ENCODE measurements around the gene SIGLEC9.

SIGLEC9 gene

GRCh38 chr19:51124729-51125128, at the start of gene SIGLEC9:
SIGLEC9 (plus strand) TSS chr19:51124906; CDS start chr19:51124975, 69 bp downstream.
- no peak for DNase-seq (ENCODE audit: low read depth)

- DNase-seq (ENCODE audit: low read depth): no peak
Measured at GRCh38 chr19:51075998-51076397, 48.7 kb upstream of the SIGLEC9 start.

GRCh38 chr19:51076631-51077213, 48.0 kb upstream of the SIGLEC9 start:
- DNase-seq (ENCODE audit: low read depth): no peak

GRCh38 chr19:51078104-51078503, 46.6 kb upstream of the SIGLEC9 start:
- no peak for DNase-seq (ENCODE audit: low read depth)

GRCh38 chr19:51078731-51079130, 46.0 kb upstream of the SIGLEC9 start:
- no peak for DNase-seq (ENCODE audit: low read depth)

GRCh38 chr19:51079481-51080110, 45.1 kb upstream of the SIGLEC9 start:
- no peak for DNase-seq (ENCODE audit: low read depth)

GRCh38 chr19:51081476-51081875, 43.2 kb upstream of the SIGLEC9 start:
- DNase-seq (ENCODE audit: low read depth): no peak

- no peak for DNase-seq (ENCODE audit: low read depth)
Measured at GRCh38 chr19:51082611-51083010, 42.1 kb upstream of the SIGLEC9 start, which contains the start of gene KLK14. KLK14 (minus strand) TSS chr19:51082887; CDS start chr19:51082614, 273 bp downstream.

GRCh38 chr19:51083181-51083580, 41.5 kb upstream of the SIGLEC9 start:
- DNase-seq (ENCODE audit: low read depth): no peak

- no peak for DNase-seq (ENCODE audit: low read depth)
Measured at GRCh38 chr19:51083783-51084182, 40.9 kb upstream of the SIGLEC9 start.

GRCh38 chr19:51084505-51084904, 40.2 kb upstream of the SIGLEC9 start:
- no peak for DNase-seq (ENCODE audit: low read depth)

- no peak for DNase-seq (ENCODE audit: low read depth)
Measured at GRCh38 chr19:51086153-51086850, 38.4 kb upstream of the SIGLEC9 start.

- no peak for DNase-seq (ENCODE audit: low read depth)
Measured at GRCh38 chr19:51089786-51090185, 34.9 kb upstream of the SIGLEC9 start.

GRCh38 chr19:51090471-51090870, 34.2 kb upstream of the SIGLEC9 start:
- DNase-seq (ENCODE audit: low read depth): no peak

GRCh38 chr19:51091126-51091525, 33.6 kb upstream of the SIGLEC9 start:
- DNase-seq (ENCODE audit: low read depth): no peak

- DNase-seq (ENCODE audit: low read depth): no peak
Measured at GRCh38 chr19:51091895-51092873, 32.5 kb upstream of the SIGLEC9 start.

- no peak for DNase-seq (ENCODE audit: low read depth)
Measured at GRCh38 chr19:51093101-51093500, 31.6 kb upstream of the SIGLEC9 start.

GRCh38 chr19:51093510-51094345, 31.0 kb upstream of the SIGLEC9 start:
- DNase-seq (ENCODE audit: low read depth): no peak

GRCh38 chr19:51094696-51095279, 29.9 kb upstream of the SIGLEC9 start:
- peak; percentile 31 for DNase-seq (ENCODE audit: low read depth)

GRCh38 chr19:51096473-51097165, 28.1 kb upstream of the SIGLEC9 start:
- DNase-seq (ENCODE audit: low read depth): no peak
